Fibroblast of gingiva (primary cell): ENCODE data around the gene MSH3.
"Not testable (repeated sequence)": the region's sequence is repeated elsewhere in the genome, so short reads cannot be mapped to it uniquely, and the experiment has no call there.

Experiments used
- DNase-seq: peaks from one replicate; pipeline ENCODE4 v3.0.0-alpha.2; 2011; ENCODE audit warnings: low read depth

Gene MSH3

GRCh38 chr5:80755626-80756025, 101.2 kb downstream of the MSH3 start:
- DNase-seq, result no peak

- no peak for DNase-seq
These were observed 101.8 kb downstream of the MSH3 start for GRCh38 chr5:80756292-80756691.

GRCh38 chr5:80757290-80757689, 102.8 kb downstream of the MSH3 start:
- DNase-seq, result no peak

- DNase-seq, result no peak
These were observed 105.6 kb downstream of the MSH3 start for GRCh38 chr5:80759866-80760577.

GRCh38 chr5:80760680-80761079, 106.2 kb downstream of the MSH3 start:
- no peak for DNase-seq

GRCh38 chr5:80761176-80761575, 106.7 kb downstream of the MSH3 start:
- DNase-seq, result no peak

GRCh38 chr5:80761966-80762365, 107.5 kb downstream of the MSH3 start:
- no peak for DNase-seq

- no peak for DNase-seq
These were observed 108.1 kb downstream of the MSH3 start for GRCh38 chr5:80762573-80762972.

- peak; percentile 48 for DNase-seq
These were observed 108.8 kb downstream of the MSH3 start for GRCh38 chr5:80763211-80763610.

GRCh38 chr5:80763873-80764647, 109.6 kb downstream of the MSH3 start:
- no peak for DNase-seq

- DNase-seq, result no peak
These were observed 110.3 kb downstream of the MSH3 start for GRCh38 chr5:80764786-80765185.

GRCh38 chr5:80777347-80778287, 123.2 kb downstream of the MSH3 start:
- DNase-seq, result no peak

GRCh38 chr5:80780024-80780423, 125.6 kb downstream of the MSH3 start:
- no peak for DNase-seq

- no peak for DNase-seq
These were observed 126.4 kb downstream of the MSH3 start for GRCh38 chr5:80780761-80781285.

GRCh38 chr5:80781356-80781755, 126.9 kb downstream of the MSH3 start:
- no peak for DNase-seq

GRCh38 chr5:80782626-80783025, 128.2 kb downstream of the MSH3 start:
- no peak for DNase-seq

- not testable (repeated sequence) for DNase-seq
These were observed 129.3 kb downstream of the MSH3 start for GRCh38 chr5:80783751-80784150.

- DNase-seq, result no peak
These were observed 130.0 kb downstream of the MSH3 start for GRCh38 chr5:80784451-80784850.

GRCh38 chr5:80789319-80790016, 135.0 kb downstream of the MSH3 start:
- DNase-seq, result not testable (repeated sequence)

- no peak for DNase-seq
These were observed 136.2 kb downstream of the MSH3 start for GRCh38 chr5:80790698-80791097.

GRCh38 chr5:80793354-80793753, 138.9 kb downstream of the MSH3 start:
- DNase-seq, result no peak

GRCh38 chr5:80796846-80797245, 142.4 kb downstream of the MSH3 start:
- DNase-seq, result no peak
